ENCODE measurements around the gene HOXB9. TPM values are rescaled to one million over a fixed set of nuclear protein-coding genes. Genes with fewer than 3 reads are reported as not detected.

The HOXB9 gene
- total RNA-seq, 1 experiment from 2014 or later = 65.9 TPM

DNA sequence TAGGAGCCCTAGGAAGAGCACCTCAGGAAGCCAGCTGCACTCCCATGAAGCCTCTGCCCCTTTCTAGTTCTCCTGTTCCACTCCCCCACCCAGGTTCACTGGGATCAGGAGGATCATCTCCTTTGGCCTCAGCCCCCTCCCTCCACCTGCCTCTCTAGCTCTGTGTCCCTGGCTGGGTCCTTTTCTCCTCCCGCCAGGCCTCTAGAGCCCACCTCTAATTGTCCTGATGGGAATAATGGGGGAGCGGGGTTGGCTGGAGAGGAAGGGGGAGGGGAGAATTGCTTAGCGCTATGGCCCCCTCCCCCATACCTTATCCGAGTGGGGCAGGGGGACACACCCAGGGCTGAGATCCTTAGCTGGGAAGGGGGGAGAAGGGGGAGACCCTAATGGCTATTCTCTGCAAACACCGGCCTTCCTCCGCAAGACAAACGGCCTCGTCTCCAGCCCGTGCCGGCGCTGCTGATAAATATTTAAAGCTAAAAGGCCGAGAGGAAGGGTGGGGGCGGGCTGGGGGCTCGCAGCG, 16.3 kb downstream of the HOXB9 start:
- Histone ChIP-seq H3K36me3 (ENCODE audit: control insufficient read depth, insufficient read depth, low read length) (peaks cover 2% of the 10 kb centered on the region), H3K27ac (ENCODE audit: low read length) (peak overlapping the region; percentile 99), H3K27me3 (ENCODE audit: control insufficient read depth, insufficient read depth, low read length) (no peaks in the 10 kb centered on the region), H3K9me3 (ENCODE audit: control insufficient read depth, insufficient read depth, low read depth, low read length) (no peaks in the 10 kb centered on the region), H3K4me3 (ENCODE audit: low read depth in 2 of 2, low read length in 2 of 2) (peak overlapping the region; percentile 68 to 71), H3K4me1 (ENCODE audit: control insufficient read depth, insufficient read depth, low read length) (peaks cover 59% of the 10 kb centered on the region)
- in situ Hi-C loops (cut with HindIII; ENCODE audit: low pct_unique_long_range_greater_than_20kb, low sequenced_read_pairs) = no loop called here
- no peak for ATAC-seq
- intact Hi-C loops (cut with micrococcal nuclease; ENCODE audit: unreplicated experiment) = loop anchor here (1.0 to 10.0 kb wide), 3 partner anchors 35 to 937 kb away; no protein-coding TSS in a partner anchor
- no TSS peak for BruUV-seq (replicated peaks)
- no peak for DNase-seq (ENCODE audit: low read depth, low spot score)
- CTCF ChIA-PET = interaction anchor here (0.6 to 1.4 kb wide), 3 partner anchors 8 to 252 kb away, joined by 3 to 4 read pairs (median 3); no protein-coding TSS in a partner anchor
- POLR2A ChIA-PET = interaction anchor here (0.5 to 2.1 kb wide), 6 partner anchors 11 to 1825 kb away, joined by 3 to 19 read pairs (median 5); no protein-coding TSS in a partner anchor
- TF ChIP-seq POLR2AphosphoS5 (IDR thresholded peaks at IDR 0.05; ENCODE audit: low read depth, low read length) (no peak; the same call in 1 of the 2 replicates), SIN3A (IDR thresholded peaks at IDR 0.05; ENCODE audit: borderline replicate concordance, insufficient read depth, low read depth, low read length) (no peak), TCF7L2 (IDR thresholded peaks at IDR 0.05; ENCODE audit: low read depth, low read length) (no peak)
- TF ChIP-seq, protein P1, sequence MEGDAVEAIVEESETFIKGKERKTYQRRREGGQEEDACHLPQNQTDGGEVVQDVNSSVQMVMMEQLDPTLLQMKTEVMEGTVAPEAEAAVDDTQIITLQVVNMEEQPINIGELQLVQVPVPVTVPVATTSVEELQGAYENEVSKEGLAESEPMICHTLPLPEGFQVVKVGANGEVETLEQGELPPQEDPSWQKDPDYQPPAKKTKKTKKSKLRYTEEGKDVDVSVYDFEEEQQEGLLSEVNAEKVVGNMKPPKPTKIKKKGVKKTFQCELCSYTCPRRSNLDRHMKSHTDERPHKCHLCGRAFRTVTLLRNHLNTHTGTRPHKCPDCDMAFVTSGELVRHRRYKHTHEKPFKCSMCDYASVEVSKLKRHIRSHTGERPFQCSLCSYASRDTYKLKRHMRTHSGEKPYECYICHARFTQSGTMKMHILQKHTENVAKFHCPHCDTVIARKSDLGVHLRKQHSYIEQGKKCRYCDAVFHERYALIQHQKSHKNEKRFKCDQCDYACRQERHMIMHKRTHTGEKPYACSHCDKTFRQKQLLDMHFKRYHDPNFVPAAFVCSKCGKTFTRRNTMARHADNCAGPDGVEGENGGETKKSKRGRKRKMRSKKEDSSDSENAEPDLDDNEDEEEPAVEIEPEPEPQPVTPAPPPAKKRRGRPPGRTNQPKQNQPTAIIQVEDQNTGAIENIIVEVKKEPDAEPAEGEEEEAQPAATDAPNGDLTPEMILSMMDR (IDR thresholded peaks at IDR 0.05) = no peak
- TF ChIP-seq, protein P2, sequence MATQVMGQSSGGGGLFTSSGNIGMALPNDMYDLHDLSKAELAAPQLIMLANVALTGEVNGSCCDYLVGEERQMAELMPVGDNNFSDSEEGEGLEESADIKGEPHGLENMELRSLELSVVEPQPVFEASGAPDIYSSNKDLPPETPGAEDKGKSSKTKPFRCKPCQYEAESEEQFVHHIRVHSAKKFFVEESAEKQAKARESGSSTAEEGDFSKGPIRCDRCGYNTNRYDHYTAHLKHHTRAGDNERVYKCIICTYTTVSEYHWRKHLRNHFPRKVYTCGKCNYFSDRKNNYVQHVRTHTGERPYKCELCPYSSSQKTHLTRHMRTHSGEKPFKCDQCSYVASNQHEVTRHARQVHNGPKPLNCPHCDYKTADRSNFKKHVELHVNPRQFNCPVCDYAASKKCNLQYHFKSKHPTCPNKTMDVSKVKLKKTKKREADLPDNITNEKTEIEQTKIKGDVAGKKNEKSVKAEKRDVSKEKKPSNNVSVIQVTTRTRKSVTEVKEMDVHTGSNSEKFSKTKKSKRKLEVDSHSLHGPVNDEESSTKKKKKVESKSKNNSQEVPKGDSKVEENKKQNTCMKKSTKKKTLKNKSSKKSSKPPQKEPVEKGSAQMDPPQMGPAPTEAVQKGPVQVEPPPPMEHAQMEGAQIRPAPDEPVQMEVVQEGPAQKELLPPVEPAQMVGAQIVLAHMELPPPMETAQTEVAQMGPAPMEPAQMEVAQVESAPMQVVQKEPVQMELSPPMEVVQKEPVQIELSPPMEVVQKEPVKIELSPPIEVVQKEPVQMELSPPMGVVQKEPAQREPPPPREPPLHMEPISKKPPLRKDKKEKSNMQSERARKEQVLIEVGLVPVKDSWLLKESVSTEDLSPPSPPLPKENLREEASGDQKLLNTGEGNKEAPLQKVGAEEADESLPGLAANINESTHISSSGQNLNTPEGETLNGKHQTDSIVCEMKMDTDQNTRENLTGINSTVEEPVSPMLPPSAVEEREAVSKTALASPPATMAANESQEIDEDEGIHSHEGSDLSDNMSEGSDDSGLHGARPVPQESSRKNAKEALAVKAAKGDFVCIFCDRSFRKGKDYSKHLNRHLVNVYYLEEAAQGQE (IDR thresholded peaks at IDR 0.05; ENCODE audit: insufficient read depth in 1 of 2, low read depth in 2 of 2, low read length in 1 of 2) = no peak

DNA sequence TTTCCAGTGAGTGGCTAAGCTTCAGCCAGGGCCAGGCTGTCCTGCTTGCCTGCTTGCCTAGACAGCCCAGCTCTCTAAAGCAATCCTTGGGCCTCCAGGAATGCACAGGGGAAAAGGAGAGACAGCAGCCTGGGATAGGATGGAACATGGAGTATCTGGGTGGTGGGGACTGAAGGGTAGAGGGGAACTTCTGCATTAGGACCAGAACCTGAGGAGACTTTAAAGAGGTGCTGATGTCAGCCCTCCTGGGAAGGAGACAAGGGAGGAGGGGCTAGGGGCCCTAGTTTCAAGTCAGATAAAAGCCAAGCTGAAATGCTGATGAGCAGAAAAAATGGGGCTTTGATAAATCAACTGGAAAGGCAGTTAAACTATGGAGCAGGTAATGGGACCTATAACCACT, 17.1 kb downstream of the HOXB9 start:
- peaks cover 57% of the 10 kb centered on the region for H3K4me1 ChIP-seq (ENCODE audit: control insufficient read depth, insufficient read depth, low read length)
- intact Hi-C loops (cut with micrococcal nuclease; ENCODE audit: unreplicated experiment) = loop anchor here (5.0 kb wide), 1 partner anchor 938 kb away; no protein-coding TSS in a partner anchor
- ChIA-PET POLR2A (interaction anchor here (0.5 to 2.1 kb wide), 3 partner anchors 11 to 1826 kb away, joined by 3 to 8 read pairs (median 3); partner anchors contain the start of gene HOXB9), CTCF (interaction anchor here (1.4 kb wide), 1 partner anchor 14 kb away, joined by 4 read pairs; no protein-coding TSS in a partner anchor)
- H3K27ac ChIP-seq (ENCODE audit: low read length) = peak overlapping the region; percentile 99
- DNase-seq (ENCODE audit: low read depth, low spot score) (no peak), ATAC-seq (no peak)
- in situ Hi-C loops (cut with HindIII; ENCODE audit: low pct_unique_long_range_greater_than_20kb, low sequenced_read_pairs) = no loop called here
- peak overlapping the region; percentile 68 to 71 for H3K4me3 ChIP-seq (ENCODE audit: low read depth in 2 of 2, low read length in 2 of 2)
- H3K36me3 ChIP-seq (ENCODE audit: control insufficient read depth, insufficient read depth, low read length) = peaks cover 2% of the 10 kb centered on the region
- TF ChIP-seq, protein P2 (IDR thresholded peaks at IDR 0.05; ENCODE audit: insufficient read depth in 1 of 2, low read depth in 2 of 2, low read length in 1 of 2) = no peak
- TF ChIP-seq TCF7L2 (IDR thresholded peaks at IDR 0.05; ENCODE audit: low read depth, low read length) = peak; percentile 91
- H3K27me3 ChIP-seq (ENCODE audit: control insufficient read depth, insufficient read depth, low read length) = no peaks in the 10 kb centered on the region
- no peaks in the 10 kb centered on the region for H3K9me3 ChIP-seq (ENCODE audit: control insufficient read depth, insufficient read depth, low read depth, low read length)
- no TSS peak for BruUV-seq (replicated peaks)

All from Panc1 (cell line).